ENCODE data around the gene TSPAN14.

The TSPAN14 gene

DNA sequence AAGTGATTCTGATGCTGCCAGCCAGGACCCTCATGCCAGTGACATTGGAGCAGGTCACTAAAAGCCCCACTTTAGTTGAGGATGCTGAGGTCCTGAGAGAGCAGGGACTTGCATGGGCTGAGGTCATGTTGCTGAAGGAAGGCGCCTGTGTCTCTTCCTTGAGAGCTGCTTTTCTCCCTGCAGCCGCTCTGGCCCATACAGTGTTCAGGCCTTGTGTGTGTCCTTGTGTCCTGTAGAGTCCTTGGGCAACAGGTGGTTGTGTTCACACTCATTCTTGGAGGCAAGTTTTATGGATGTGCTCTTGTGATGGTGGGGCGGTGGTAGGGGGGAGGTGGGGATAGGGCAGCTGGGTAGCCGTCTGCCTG lies 33.3 kb downstream of the TSPAN14 start:
- Histone ChIP-seq H3K27me3 (replicated peaks; ENCODE audit: control insufficient read depth, insufficient read depth, low read length) (no peaks in the 10 kb centered on the region), H3K4me3 (replicated peaks; ENCODE audit: low read depth, low read length) (no peak overlapping the region), H3K36me3 (ENCODE audit: control insufficient read depth, insufficient read depth, low read length) (peaks cover 7% of the 10 kb centered on the region)
- TF ChIP-seq, protein P1, sequence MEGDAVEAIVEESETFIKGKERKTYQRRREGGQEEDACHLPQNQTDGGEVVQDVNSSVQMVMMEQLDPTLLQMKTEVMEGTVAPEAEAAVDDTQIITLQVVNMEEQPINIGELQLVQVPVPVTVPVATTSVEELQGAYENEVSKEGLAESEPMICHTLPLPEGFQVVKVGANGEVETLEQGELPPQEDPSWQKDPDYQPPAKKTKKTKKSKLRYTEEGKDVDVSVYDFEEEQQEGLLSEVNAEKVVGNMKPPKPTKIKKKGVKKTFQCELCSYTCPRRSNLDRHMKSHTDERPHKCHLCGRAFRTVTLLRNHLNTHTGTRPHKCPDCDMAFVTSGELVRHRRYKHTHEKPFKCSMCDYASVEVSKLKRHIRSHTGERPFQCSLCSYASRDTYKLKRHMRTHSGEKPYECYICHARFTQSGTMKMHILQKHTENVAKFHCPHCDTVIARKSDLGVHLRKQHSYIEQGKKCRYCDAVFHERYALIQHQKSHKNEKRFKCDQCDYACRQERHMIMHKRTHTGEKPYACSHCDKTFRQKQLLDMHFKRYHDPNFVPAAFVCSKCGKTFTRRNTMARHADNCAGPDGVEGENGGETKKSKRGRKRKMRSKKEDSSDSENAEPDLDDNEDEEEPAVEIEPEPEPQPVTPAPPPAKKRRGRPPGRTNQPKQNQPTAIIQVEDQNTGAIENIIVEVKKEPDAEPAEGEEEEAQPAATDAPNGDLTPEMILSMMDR (IDR thresholded peaks at IDR 0.05; ENCODE audit: insufficient read depth, low read length, poor library complexity, severe bottlenecking) = no peak
- no peak for DNase-seq (ENCODE audit: extremely low read depth, insufficient read length)

GRCh38 chr10:80487791-80488538 lies 33.9 kb downstream of the TSPAN14 start:
- TF ChIP-seq, protein P1 (IDR thresholded peaks at IDR 0.05; ENCODE audit: insufficient read depth, low read length, poor library complexity, severe bottlenecking) = no peak
- H3K4me3 ChIP-seq (replicated peaks; ENCODE audit: low read depth, low read length) = no peak overlapping the region
- H3K27me3 ChIP-seq (replicated peaks; ENCODE audit: control insufficient read depth, insufficient read depth, low read length) = no peaks in the 10 kb centered on the region
- peaks cover 7% of the 10 kb centered on the region for H3K36me3 ChIP-seq (ENCODE audit: control insufficient read depth, insufficient read depth, low read length)
- DNase-seq (ENCODE audit: extremely low read depth, insufficient read length) = no peak

- Histone ChIP-seq H3K4me3 (replicated peaks; ENCODE audit: low read depth, low read length) (no peak overlapping the region), H3K27me3 (replicated peaks; ENCODE audit: control insufficient read depth, insufficient read depth, low read length) (no peaks in the 10 kb centered on the region), H3K36me3 (ENCODE audit: control insufficient read depth, insufficient read depth, low read length) (peaks cover 5% of the 10 kb centered on the region)
- no peak for DNase-seq (ENCODE audit: extremely low read depth, insufficient read length)
- TF ChIP-seq, protein P1 (IDR thresholded peaks at IDR 0.05; ENCODE audit: insufficient read depth, low read length, poor library complexity, severe bottlenecking) = no peak
These were observed 34.5 kb downstream of the TSPAN14 start for GRCh38 chr10:80488539-80489066.

DNA sequence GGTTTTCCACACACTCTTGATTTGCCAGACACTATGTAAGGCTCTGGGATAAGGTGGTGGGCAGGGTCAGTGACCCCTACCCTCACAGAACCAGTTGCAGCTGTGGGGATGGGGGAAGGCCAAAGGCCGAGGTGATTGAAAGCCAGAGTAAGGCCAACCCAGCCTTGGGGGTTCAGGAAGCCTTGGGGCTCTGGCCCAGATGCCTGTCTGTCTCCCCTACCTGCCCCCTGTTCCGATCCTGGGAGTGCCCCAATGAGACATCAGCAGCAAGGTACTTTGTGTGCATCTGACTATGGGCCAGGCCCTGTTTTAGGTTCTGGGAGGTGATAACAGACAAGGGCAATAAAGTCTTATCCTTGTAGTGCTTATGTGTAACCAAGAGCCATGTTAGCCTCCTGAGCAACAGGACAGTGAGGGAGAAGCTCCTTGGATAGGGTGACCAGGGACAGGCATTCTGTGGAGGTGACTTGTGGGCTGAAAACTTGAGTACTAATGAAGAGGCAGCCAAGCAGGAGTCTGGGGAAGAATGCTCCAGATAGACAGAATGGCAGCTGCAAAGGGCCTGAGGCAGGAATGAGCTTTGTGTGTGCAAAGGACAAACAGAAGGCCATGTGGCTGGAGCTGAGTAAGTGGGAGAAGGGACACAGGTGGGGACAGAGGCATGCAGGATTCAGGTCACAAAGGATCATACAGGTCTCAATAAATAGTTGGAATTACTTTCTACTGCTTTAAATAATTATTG lies 35.4 kb downstream of the TSPAN14 start:
- Histone ChIP-seq H3K27me3 (replicated peaks; ENCODE audit: control insufficient read depth, insufficient read depth, low read length) (no peaks in the 10 kb centered on the region), H3K36me3 (ENCODE audit: control insufficient read depth, insufficient read depth, low read length) (peaks cover 5% of the 10 kb centered on the region), H3K4me3 (replicated peaks; ENCODE audit: low read depth, low read length) (no peak overlapping the region)
- DNase-seq (ENCODE audit: extremely low read depth, insufficient read length) = no peak
- TF ChIP-seq, protein P1 (IDR thresholded peaks at IDR 0.05; ENCODE audit: insufficient read depth, low read length, poor library complexity, severe bottlenecking) = no peak

- Histone ChIP-seq H3K36me3 (ENCODE audit: control insufficient read depth, insufficient read depth, low read length) (peaks cover 5% of the 10 kb centered on the region), H3K4me3 (replicated peaks; ENCODE audit: low read depth, low read length) (no peak overlapping the region), H3K27me3 (replicated peaks; ENCODE audit: control insufficient read depth, insufficient read depth, low read length) (no peaks in the 10 kb centered on the region)
These were observed 37.4 kb downstream of the TSPAN14 start for GRCh38 chr10:80491251-80492102.

More at GRCh38 chr10:80491251-80492102, 37.4 kb downstream of the TSPAN14 start:
- TF ChIP-seq, protein P1 (IDR thresholded peaks at IDR 0.05; ENCODE audit: insufficient read depth, low read length, poor library complexity, severe bottlenecking) = no peak
- no peak for DNase-seq (ENCODE audit: extremely low read depth, insufficient read length)
